ENCODE measurements around the gene KHDRBS2. TPM values are rescaled to one million over a fixed set of nuclear protein-coding genes. Genes with fewer than 3 reads are reported as not detected.
A peak's percentile ranks its signal among the peaks of the same experiment; 100 is the strongest.

Gene KHDRBS2
- total RNA-seq, 2 experiments from 2014 or later, result not detected

- Mint-ChIP-seq H3K27ac (no peak overlapping the region), H3K9me3 (peaks cover 13% of the 10 kb centered on the region), H3K4me1 (ENCODE audit: low read depth) (no peaks in the 10 kb centered on the region), H3K4me3 (no peak overlapping the region), H3K27me3 (no peaks in the 10 kb centered on the region), H3K36me3 (ENCODE audit: low read depth) (no peaks in the 10 kb centered on the region)
- CTCF ChIA-PET, result no interaction called here
- POLR2A ChIA-PET, result no interaction called here
- ATAC-seq (no peak), DNase-seq (no peak)
- intact Hi-C loops (cut with micrococcal nuclease), result no loop called here
- no peak for TF ChIP-seq CTCF (IDR thresholded peaks at IDR 0.05)
Observed at GRCh38 chr6:62162858-62163257, 123.2 kb downstream of the KHDRBS2 start.

GRCh38 chr6:62152796-62153195, 133.2 kb downstream of the KHDRBS2 start:
- DNase-seq (no peak), ATAC-seq (no peak)
- intact Hi-C loops (cut with micrococcal nuclease), result no loop called here
- POLR2A ChIA-PET, result no interaction called here
- H3K27me3 Mint-ChIP-seq, result no peaks in the 10 kb centered on the region
- no peaks in the 10 kb centered on the region for H3K36me3 Mint-ChIP-seq (ENCODE audit: low read depth)
- no peak for TF ChIP-seq CTCF (IDR thresholded peaks at IDR 0.05)
- no peak overlapping the region for H3K27ac Mint-ChIP-seq
- CTCF ChIA-PET, result no interaction called here
- H3K4me3 Mint-ChIP-seq, result no peak overlapping the region
- no peaks in the 10 kb centered on the region for H3K4me1 Mint-ChIP-seq (ENCODE audit: low read depth)
- no peaks in the 10 kb centered on the region for H3K9me3 Mint-ChIP-seq

GRCh38 chr6:62150048-62150663, 135.9 kb downstream of the KHDRBS2 start:
- Mint-ChIP-seq H3K27ac (no peak overlapping the region), H3K36me3 (ENCODE audit: low read depth) (no peaks in the 10 kb centered on the region), H3K27me3 (no peaks in the 10 kb centered on the region), H3K9me3 (no peaks in the 10 kb centered on the region), H3K4me1 (ENCODE audit: low read depth) (no peaks in the 10 kb centered on the region), H3K4me3 (no peak overlapping the region)
- peak; percentile 56 for TF ChIP-seq CTCF (IDR thresholded peaks at IDR 0.05)
- POLR2A ChIA-PET, result no interaction called here
- intact Hi-C loops (cut with micrococcal nuclease), result no loop called here
- peak; percentile 2 for DNase-seq
- ATAC-seq, result no peak
- CTCF ChIA-PET, result no interaction called here

DNA sequence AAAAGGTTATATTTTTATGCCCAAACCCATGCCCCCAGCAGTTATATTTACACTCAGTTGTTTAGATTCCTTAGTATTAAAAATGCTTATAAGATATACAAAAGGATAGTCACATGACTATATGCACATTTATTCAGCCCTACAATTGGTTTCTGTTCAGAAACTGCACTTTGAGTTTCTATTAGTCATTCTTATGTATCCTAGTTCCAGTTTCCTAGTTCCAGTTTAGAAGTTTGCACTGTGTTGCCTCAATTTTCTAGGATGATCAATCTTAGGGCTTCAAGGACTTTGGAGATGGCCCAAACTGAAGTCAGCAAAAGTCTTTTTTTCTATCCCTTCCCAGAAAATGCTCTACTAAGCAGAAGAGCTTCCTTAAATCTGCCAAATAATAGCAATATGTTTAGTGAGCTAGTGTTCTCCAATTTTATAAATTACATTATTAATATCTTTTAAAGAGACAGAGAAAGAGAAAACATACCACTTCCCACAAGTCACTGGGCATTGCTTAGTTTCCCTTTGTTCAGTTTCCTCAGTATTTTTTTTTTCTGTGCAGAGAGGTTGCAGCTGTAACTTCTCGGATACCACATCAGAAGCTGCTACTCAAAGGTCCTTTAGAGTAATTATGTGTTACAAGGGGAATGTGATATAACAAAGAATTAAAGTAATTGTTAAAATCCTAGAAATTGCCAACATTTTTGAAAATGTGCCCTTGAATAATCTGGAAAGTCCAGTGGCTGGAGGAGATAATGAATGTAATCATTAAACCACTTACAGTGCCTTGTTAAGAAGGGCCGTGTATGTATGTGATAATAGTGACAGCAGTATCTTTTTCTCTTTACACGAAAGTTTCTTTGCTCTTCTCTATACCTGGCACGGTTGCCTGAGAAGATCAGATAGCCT, 138.8 kb downstream of the KHDRBS2 start:
- DNase-seq, result no peak
- CTCF ChIA-PET, result no interaction called here
- Mint-ChIP-seq H3K4me3 (no peak overlapping the region), H3K36me3 (ENCODE audit: low read depth) (no peaks in the 10 kb centered on the region), H3K27me3 (no peaks in the 10 kb centered on the region), H3K9me3 (no peaks in the 10 kb centered on the region), H3K4me1 (ENCODE audit: low read depth) (no peaks in the 10 kb centered on the region), H3K27ac (no peak overlapping the region)
- ATAC-seq, result no peak
- TF ChIP-seq CTCF (IDR thresholded peaks at IDR 0.05), result no peak
- intact Hi-C loops (cut with micrococcal nuclease), result no loop called here
- POLR2A ChIA-PET, result no interaction called here

- intact Hi-C loops (cut with micrococcal nuclease), result no loop called here
- ChIA-PET POLR2A (no interaction called here), CTCF (no interaction called here)
- Mint-ChIP-seq H3K4me1 (ENCODE audit: low read depth) (no peaks in the 10 kb centered on the region), H3K9me3 (peaks cover 5% of the 10 kb centered on the region), H3K27me3 (no peaks in the 10 kb centered on the region), H3K27ac (no peak overlapping the region), H3K4me3 (no peak overlapping the region), H3K36me3 (ENCODE audit: low read depth) (no peaks in the 10 kb centered on the region)
- DNase-seq (no peak), ATAC-seq (no peak)
- no peak for TF ChIP-seq CTCF (IDR thresholded peaks at IDR 0.05)
Observed at GRCh38 chr6:62129127-62129526, 156.9 kb downstream of the KHDRBS2 start.
